Breast epithelium (tissue), 3 donors: Measurements from ENCODE around the gene PXN.
"Not testable (repeated sequence)": the region's sequence is repeated elsewhere in the genome, so short reads cannot be mapped to it uniquely, and the experiment has no call there.

Experiments
- POLR2A ChIP-seq: fragments of 450-650 bp; IDR thresholded peaks from one replicate; pipeline ENCODE4 v1.6.1; 2016; ENCODE audit warnings: antibody characterized with exemption, mild to moderate bottlenecking, moderate library complexity
- TF ChIP-seq, protein P1 (sequence below), 3 donors: fragments of 450-650 bp; IDR thresholded peaks; one replicate each; pipeline ENCODE4 v1.5.1; 2016 to 2017; ENCODE audit warnings: antibody characterized with exemption in 3 of 3, mild to moderate bottlenecking in 3 of 3, moderate library complexity in 3 of 3

DNA sequence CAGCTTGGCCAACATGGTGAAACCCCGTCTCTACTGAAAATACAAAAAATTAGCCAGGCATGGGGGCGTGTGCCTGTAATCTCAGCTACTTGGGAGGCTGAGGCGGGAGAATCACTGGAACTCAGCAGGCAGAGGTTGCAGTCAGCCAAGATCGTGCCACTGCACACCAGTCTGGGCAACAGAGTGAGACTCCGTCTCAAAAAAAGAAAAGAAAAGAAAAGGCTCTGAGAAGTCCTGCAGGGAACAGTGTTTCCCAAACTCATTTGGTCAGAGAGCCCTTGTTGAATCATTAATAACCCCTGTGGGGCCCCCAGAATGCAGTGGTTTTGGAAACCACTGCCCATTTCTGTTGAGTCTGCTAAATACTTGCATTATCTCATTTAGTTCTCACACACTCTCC is 52.3 kb downstream of the PXN start:
- TF ChIP-seq, protein P1, sequence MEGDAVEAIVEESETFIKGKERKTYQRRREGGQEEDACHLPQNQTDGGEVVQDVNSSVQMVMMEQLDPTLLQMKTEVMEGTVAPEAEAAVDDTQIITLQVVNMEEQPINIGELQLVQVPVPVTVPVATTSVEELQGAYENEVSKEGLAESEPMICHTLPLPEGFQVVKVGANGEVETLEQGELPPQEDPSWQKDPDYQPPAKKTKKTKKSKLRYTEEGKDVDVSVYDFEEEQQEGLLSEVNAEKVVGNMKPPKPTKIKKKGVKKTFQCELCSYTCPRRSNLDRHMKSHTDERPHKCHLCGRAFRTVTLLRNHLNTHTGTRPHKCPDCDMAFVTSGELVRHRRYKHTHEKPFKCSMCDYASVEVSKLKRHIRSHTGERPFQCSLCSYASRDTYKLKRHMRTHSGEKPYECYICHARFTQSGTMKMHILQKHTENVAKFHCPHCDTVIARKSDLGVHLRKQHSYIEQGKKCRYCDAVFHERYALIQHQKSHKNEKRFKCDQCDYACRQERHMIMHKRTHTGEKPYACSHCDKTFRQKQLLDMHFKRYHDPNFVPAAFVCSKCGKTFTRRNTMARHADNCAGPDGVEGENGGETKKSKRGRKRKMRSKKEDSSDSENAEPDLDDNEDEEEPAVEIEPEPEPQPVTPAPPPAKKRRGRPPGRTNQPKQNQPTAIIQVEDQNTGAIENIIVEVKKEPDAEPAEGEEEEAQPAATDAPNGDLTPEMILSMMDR (IDR thresholded peaks at IDR 0.05): not testable (repeated sequence)
- not testable (repeated sequence) for TF ChIP-seq POLR2A
